ENCODE data around the gene CXCL14.

Gene CXCL14, protein sequence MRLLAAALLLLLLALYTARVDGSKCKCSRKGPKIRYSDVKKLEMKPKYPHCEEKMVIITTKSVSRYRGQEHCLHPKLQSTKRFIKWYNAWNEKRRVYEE

DNA sequence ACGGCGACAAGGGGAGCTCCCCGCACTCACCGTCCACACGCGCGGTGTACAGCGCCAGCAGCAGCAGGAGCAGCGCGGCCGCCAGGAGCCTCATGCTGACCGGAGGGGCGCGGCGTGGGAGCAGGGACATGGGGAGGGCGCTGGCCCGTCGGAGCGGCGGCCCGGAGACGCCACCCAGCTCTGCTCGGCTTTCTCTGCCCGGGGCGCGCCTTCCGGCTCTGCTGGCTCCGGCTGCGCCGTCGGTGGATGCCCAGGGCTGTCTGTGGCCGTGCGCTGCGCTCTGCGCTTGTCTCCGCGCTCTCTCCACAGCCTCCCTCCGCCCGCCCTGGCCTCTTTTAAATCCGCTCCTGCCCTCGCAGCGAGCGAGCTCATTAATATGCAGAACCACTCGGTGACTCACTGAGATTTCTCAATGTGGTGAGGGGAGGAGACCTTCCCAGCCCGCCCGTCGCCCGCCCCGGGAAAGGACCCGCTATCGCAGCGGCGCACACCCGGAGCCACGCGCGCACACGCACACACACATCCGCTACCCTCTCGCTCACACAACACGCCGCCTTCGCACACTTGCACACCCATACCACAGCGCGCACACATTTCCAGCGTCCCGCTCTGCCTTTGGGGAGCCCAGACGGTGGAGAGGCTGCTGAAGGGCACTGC lies at the start of gene CXCL14:
TSS of gene CXCL14 (minus strand) at position 307 of the 657 bp plus-strand sequence. CDS start at position 94, 213 bp downstream.
- DNase-seq (ENCODE audit: low read depth in 2 of 2): no peak

DNA sequence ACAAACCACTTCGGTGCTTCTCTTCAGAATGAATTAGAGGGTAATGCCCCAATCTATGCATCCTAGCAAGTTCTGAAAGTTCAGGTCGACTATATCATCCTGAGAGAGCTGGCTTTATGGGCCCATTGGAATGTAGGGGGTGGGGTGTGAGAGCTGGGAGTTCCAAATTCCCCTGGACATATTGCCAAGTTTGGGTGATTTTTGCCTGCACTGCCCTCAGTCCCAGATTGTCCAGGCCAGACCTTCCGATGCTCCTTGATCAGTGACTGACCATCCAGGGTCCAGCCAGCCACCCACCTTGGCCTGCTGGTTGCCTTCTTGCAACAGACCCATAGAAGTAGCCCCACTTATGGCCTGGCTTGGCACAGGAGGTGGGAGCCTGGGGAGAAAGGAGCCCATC lies 47.8 kb upstream of the CXCL14 start:
- no peak for DNase-seq (ENCODE audit: low read depth in 2 of 2)

DNA sequence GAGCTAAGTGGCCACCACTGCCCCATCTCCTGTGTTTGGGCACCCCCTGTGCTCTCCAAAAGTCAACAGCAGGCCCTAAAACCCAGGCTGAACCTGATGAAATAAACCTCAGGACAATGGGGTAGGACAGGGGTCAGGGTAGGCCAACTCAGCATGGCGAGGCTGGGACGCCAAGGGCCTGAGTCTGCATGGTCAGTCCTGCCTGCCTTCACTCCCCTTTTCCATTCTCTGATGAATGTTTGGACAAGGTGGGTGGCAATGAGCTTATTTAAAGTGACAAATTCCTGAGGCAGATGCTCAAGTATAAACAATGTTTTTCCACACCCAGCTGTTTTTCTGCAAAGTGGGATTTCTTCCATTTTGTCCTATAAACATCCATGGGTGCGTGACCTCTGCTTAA lies 47.2 kb upstream of the CXCL14 start:
- no peak for DNase-seq (ENCODE audit: low read depth in 2 of 2)

- no peak for DNase-seq (ENCODE audit: low read depth in 2 of 2)
These were observed 46.7 kb upstream of the CXCL14 start for GRCh38 chr5:135625486-135625885.

DNA sequence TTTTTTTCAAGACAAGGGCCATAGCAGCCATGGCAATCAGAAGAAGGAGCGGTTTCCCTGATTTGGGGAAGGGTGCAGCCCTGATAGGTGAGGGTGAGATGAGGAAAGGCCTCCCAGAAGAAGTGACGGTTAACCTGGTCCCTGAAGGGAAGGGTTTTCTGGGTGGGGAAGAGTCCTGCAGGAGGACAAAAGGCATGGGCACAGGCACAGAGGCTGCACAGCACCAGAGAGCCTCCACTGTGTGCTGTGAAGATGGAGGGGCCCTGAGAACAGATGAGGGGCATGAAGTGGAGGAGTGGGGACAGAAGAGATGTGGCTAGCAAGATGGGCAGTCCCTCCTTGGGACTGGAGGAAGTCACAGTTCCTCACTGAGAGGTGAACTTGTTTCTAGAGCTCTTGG lies 46.3 kb upstream of the CXCL14 start:
- DNase-seq (ENCODE audit: low read depth in 2 of 2): no peak

DNA sequence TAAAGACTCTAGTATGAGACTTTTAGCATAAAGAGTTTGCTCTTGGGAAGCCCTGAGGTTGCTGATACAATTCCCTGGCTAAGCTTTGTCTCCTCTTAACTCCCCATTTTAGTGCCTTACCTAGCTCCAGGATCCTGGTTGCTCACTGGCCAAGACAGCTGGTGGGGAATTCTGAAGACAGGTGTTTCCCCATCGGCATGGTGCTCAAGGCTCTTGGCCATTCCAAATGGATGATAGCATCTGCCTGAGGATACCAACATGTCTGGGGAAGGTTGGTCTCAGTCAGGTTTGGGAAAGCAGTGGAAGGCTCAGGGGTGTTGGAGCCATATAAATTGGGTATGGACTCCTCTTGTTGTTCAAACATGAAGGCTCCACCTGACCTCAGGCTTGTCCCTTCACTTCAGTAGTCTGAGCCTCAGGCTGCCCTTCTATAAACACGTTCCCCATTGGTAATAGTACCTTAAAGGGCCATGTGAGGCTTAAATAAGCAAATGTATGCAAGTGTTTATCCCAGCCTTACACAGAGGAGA lies 44.5 kb upstream of the CXCL14 start:
- no peak for DNase-seq (ENCODE audit: low read depth in 2 of 2)

DNA sequence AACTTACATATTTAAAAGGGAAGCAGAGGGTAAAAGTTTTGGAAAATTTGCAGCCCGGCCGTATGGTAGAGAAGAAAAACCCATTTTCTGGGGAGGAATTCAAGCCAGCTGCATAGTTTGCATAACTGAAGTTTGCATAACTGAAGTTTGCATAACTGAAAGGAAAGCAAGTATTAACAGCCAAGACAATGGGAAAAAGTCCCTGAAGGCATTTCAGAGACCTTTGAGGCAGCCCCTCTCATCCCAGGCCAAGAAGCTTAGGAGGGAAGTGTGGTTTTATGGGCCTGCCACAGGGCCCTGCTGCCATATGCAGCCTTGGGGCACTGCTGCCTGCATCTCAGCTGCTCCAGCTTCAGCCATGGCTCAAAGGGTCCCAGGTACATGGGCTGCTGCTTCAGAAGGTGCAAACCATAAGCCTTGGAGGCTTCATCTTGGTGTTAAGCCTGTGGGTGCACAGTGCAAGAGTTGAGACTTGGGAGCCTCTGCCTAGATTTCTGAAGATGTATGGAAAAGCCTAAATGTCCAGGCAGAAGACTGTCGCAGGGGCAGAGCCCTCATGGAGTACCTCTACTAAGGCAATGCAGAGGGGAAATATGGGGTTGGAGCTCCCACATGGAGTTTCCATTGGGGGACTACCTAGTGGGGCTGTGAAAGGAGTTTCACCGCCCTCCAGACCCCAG lies 36.9 kb upstream of the CXCL14 start:
- no peak for DNase-seq (ENCODE audit: low read depth in 2 of 2)

DNA sequence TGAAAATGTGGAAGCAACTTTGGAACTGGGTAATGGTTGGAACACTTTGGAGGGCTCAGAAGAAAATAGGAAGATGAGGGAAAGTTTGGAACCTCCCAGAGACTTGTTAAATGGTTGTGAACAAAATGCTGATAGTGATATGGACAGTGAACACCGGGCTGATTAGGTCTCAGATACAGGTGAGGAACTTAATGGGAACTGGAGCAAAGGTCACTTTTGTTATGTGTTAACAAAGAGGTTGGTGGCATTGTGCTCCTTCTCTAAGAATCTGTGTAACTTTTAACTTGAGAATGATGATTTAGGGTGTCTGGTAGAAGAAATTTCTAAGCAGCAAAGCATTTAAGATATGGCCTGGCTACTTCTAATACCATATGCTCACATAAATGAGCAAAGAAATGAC lies 36.4 kb upstream of the CXCL14 start:
- no peak for DNase-seq (ENCODE audit: low read depth in 2 of 2)

DNA sequence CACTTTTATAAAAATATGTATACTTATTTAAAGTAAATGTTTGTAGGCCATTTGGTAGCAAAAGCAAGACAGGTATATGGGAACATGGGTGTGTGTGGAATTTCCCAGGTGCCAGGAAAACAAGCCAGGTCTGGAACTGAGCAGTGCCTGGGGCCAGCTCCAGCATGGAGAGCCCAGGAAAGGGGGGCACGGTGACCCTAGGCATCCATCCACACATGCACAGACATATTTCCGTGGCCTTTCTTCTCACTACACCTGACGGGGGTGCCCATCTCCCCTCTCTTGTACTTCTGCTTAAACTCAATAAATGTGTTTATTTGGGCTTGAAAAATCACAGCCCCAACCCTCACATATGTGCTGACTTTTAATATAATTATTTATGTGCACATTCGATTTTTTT lies 31.2 kb upstream of the CXCL14 start:
- no peak for DNase-seq (ENCODE audit: low read depth in 2 of 2)

- DNase-seq (ENCODE audit: low read depth in 2 of 2): no peak
These were observed 30.1 kb upstream of the CXCL14 start for GRCh38 chr5:135608761-135609443.

GRCh38 chr5:135608361-135608760 lies 29.6 kb upstream of the CXCL14 start:
- no peak for DNase-seq (ENCODE audit: low read depth in 2 of 2)

DNA sequence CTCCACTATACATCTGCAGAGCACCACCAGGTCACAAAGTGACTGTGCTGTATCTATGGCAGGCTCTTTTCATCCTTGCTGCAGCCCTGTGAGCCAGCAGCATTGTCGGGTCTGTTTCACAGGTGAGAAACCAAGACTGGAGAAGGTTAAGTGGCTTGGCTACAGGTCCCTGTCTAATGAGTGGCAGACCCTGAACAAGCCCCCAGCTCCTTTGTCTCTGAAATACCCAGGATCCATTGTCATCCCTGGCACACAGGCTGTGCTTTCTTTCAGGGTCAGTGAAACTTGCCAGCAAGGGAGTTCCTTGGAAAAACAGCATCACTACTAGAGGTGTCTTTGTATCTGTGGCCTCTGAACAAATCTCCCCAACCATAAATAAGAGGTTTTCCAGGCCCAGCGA lies 27.6 kb upstream of the CXCL14 start:
- DNase-seq (ENCODE audit: low read depth in 2 of 2): no peak

- no peak for DNase-seq (ENCODE audit: low read depth in 2 of 2)
These were observed 26.4 kb upstream of the CXCL14 start for GRCh38 chr5:135605221-135605620.

DNA sequence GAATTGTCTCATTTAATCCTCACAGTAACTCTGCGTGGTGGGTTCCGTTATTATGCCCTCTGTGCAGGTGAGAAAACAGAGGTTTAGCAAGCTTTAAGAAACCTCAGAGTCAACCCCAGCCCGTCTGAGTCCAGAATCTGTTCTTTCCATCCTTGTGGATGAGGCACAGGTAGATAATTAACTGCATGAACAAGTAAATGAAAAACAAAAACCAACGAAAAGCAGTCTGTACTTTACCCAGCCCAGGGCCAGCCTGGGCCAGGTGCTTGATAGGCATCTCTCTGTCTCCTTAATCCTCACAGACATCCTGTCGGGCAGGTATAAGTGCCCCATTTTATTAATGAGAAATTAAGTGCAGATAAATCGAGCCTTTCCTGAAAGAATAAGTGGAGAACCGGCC lies 25.3 kb upstream of the CXCL14 start:
- DNase-seq (ENCODE audit: low read depth in 2 of 2): no peak

DNA sequence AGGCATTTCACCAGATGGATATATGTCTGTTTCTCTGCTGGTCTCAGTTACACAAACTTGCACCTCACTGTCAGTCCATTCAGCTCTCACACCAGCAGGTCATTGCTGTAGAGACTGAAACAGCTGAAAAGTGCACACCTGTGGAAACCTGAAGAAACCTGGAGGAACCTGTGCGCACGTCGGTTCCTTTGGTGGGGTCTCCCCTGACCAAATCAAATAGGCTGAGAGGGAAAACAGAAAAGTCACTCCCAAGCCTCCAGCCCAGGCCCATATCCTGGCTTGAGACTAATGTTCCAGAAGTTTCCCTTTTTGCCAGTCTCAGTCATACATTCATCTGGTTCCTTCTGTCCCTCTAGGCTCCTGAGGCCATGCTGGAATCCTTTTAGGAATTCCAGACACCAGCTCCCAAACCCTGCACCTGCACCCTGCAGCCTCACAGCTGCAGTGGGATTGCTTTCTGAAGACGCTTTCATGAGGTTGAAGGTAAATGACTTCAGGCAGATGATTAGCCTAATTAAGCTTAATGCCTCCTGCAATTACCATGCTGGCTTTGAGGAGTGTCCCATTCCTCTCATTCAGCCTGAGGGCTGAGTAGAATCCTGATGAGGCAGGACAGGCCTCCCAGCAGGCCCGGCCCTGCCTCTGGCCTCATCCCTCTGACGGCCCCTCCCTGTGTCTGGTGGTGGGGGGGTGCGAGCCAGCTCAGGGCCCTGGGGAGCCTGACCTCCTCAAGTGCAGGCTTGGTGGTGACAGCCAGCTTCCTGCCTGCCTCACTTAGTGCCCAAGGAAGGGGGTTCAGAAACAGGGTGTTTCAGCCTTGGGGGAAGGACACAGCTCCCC lies 24.3 kb upstream of the CXCL14 start:
- DNase-seq (ENCODE audit: low read depth in 2 of 2): no peak

- DNase-seq (ENCODE audit: low read depth in 2 of 2): no peak
These were observed 22.7 kb upstream of the CXCL14 start for GRCh38 chr5:135601466-135601865.

- DNase-seq (ENCODE audit: low read depth in 2 of 2): no peak
These were observed 22.2 kb upstream of the CXCL14 start for GRCh38 chr5:135600971-135601381.

- DNase-seq (ENCODE audit: low read depth in 2 of 2): no peak
These were observed 21.4 kb upstream of the CXCL14 start for GRCh38 chr5:135600152-135600570.

DNA sequence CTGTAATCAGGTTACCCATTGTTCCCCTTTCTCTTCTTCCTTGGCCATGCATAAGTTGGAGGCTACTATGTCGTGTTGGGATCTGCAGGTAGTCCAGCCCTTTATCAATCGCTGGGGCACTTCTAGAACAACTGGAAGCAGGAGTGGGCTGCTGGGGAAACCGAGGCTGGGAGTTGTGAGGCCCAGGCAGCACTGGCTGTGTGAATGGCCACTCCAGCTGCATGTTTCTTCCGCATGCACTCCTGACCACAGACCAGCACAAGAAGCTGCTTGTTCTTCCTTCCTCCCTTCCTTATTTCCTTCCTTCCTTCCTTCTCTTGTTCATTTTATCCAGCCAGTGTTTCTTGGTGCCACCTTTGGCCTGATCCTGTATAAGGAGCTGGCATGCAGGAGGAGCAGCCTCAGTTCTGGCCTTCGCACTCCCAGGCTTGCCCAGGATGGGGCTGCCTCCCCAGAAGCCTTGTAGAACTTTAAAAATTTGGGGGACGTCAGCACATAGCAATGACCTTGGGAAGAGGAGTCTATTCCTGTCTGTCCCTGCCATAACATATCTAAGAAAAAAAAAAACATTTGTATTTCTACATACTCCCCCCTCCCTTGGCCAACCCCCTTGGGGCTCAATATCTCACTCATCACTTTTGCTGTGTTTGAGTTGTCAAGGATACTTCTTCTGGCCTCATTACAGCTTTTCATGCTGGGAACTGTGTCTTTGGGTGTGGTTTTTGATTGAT lies 20.8 kb upstream of the CXCL14 start:
- no peak for DNase-seq (ENCODE audit: low read depth in 2 of 2)

DNA sequence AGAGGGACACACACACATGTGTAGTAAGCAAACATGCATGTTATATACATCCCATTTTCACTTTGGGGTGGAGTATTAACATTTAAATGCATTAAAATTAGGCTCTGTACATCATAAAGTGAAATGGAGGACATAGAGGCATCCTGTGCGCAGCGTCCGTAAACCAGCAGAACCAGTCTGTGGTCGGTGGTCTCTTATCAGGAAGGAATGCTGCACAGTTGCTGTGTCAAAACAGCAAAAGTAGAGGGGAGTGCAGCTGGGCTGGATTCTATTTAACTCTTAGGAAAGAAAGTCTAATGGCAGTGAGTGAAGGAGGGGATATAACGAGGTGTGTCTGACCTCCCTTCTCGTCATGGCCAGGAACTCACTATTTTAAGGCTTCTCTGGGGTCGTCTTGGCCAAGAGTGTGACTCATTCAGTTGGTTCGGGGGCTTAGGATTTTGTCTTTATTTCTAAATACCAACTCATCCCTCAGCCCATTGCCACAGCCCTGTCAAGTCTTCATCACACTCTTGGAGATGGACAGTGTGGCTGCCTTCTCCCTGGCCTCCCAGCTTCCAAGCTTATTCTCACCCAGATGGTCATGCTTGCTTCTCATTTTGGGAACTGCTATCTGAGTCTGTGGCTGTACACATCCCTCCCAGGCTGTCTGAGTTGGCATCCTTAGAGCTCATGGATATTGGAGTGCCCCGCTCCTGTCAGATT lies 20.1 kb upstream of the CXCL14 start:
- DNase-seq (ENCODE audit: low read depth in 2 of 2): no peak

All from stimulated activated CD8-positive, alpha-beta memory T cell treated with anti-CD3 and anti-CD28 coated beads, Interleukin-7, amount 100 ng/mL, for 1 hour (primary cell).